ENCODE measurements around the gene ITGB5.

GRCh38 chr3:124846189-124846588, 41.0 kb downstream of the ITGB5 start:
- TF ChIP-seq POLR2AphosphoS5 (IDR thresholded peaks at IDR 0.05; ENCODE audit: low read depth, low read length) = no peak
- no peak for TF ChIP-seq SIN3A (IDR thresholded peaks at IDR 0.05; ENCODE audit: borderline replicate concordance, insufficient read depth, low read length)
- TF ChIP-seq, protein P1, sequence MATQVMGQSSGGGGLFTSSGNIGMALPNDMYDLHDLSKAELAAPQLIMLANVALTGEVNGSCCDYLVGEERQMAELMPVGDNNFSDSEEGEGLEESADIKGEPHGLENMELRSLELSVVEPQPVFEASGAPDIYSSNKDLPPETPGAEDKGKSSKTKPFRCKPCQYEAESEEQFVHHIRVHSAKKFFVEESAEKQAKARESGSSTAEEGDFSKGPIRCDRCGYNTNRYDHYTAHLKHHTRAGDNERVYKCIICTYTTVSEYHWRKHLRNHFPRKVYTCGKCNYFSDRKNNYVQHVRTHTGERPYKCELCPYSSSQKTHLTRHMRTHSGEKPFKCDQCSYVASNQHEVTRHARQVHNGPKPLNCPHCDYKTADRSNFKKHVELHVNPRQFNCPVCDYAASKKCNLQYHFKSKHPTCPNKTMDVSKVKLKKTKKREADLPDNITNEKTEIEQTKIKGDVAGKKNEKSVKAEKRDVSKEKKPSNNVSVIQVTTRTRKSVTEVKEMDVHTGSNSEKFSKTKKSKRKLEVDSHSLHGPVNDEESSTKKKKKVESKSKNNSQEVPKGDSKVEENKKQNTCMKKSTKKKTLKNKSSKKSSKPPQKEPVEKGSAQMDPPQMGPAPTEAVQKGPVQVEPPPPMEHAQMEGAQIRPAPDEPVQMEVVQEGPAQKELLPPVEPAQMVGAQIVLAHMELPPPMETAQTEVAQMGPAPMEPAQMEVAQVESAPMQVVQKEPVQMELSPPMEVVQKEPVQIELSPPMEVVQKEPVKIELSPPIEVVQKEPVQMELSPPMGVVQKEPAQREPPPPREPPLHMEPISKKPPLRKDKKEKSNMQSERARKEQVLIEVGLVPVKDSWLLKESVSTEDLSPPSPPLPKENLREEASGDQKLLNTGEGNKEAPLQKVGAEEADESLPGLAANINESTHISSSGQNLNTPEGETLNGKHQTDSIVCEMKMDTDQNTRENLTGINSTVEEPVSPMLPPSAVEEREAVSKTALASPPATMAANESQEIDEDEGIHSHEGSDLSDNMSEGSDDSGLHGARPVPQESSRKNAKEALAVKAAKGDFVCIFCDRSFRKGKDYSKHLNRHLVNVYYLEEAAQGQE (IDR thresholded peaks at IDR 0.05; ENCODE audit: insufficient read depth in 1 of 2, low read depth in 2 of 2, low read length in 2 of 2) = no peak

All from PFSK-1 (cell line).